Measurements from ENCODE around the gene TNIP3. TPM values are rescaled to one million over a fixed set of nuclear protein-coding genes. Genes with fewer than 3 reads are reported as not detected.
A peak's percentile ranks its signal among the peaks of the same experiment; 100 is the strongest.

The TNIP3 gene
- total RNA-seq, 6 donors from 2014 or later = 0.89 to 8.0 (median 2.3) TPM

GRCh38 chr4:121127100-121127499 is 37.0 kb downstream of the TNIP3 start:
- H3K27ac ChIP-seq = no peak overlapping the region
- H3K4me1 ChIP-seq = no peaks in the 10 kb centered on the region
- no peaks in the 10 kb centered on the region for H3K36me3 ChIP-seq
- WGBS, 2 donors = 84 to 100% methylated on average over 1 of the region's 1 CpG
- no peak overlapping the region for H3K4me3 ChIP-seq
- no peaks in the 10 kb centered on the region for H3K27me3 ChIP-seq
- no peaks in the 10 kb centered on the region for H3K9me3 ChIP-seq
- TF ChIP-seq, protein P1, sequence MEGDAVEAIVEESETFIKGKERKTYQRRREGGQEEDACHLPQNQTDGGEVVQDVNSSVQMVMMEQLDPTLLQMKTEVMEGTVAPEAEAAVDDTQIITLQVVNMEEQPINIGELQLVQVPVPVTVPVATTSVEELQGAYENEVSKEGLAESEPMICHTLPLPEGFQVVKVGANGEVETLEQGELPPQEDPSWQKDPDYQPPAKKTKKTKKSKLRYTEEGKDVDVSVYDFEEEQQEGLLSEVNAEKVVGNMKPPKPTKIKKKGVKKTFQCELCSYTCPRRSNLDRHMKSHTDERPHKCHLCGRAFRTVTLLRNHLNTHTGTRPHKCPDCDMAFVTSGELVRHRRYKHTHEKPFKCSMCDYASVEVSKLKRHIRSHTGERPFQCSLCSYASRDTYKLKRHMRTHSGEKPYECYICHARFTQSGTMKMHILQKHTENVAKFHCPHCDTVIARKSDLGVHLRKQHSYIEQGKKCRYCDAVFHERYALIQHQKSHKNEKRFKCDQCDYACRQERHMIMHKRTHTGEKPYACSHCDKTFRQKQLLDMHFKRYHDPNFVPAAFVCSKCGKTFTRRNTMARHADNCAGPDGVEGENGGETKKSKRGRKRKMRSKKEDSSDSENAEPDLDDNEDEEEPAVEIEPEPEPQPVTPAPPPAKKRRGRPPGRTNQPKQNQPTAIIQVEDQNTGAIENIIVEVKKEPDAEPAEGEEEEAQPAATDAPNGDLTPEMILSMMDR (IDR thresholded peaks at IDR 0.05) = no peak
- TF ChIP-seq POLR2AphosphoS5 (IDR thresholded peaks at IDR 0.05) (no peak), POLR2A (IDR thresholded peaks at IDR 0.05) (no peak), EP300 (IDR thresholded peaks at IDR 0.05) (no peak)
- ATAC-seq (ENCODE audit: low FRiP score in 2 of 2) (no peak), DNase-seq (no peak)

DNA sequence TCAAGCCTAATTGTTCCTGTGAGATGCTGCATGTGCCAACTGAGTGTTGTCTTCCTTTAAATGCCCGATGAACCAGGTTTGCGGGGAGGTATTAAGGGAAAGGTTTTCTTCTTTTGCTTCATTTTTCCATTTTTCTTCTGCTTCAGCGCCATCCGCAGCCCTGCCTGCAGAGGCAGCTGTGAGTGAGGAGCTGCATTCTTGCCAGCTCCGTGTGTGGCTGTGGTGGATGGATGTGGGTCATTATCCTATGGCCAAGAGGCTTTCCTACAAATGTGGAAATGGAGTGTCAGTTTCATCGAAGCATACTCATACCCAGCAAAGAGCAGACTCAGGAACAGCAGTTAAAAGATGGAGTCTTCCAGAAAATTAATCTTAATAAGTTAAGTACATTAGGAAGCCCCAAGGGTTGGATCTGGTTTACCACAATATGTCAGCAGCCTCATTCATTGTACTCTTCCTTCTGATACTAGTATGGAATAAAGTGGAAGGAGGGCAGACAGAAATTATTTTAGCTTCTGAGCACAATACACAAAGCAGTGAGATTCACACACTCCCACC is 37.6 kb downstream of the TNIP3 start:
- no peak overlapping the region for H3K27ac ChIP-seq
- no peak overlapping the region for H3K4me3 ChIP-seq
- ATAC-seq (ENCODE audit: low FRiP score in 2 of 2) (no peak), DNase-seq (no peak)
- H3K36me3 ChIP-seq = no peaks in the 10 kb centered on the region
- H3K4me1 ChIP-seq = no peaks in the 10 kb centered on the region
- TF ChIP-seq EP300 (IDR thresholded peaks at IDR 0.05) = no peak
- TF ChIP-seq POLR2A (IDR thresholded peaks at IDR 0.05) = no peak
- TF ChIP-seq POLR2AphosphoS5 (IDR thresholded peaks at IDR 0.05) = no peak
- TF ChIP-seq, protein P1 (IDR thresholded peaks at IDR 0.05) = no peak
- 82 to 83% methylated on average over 6 of the region's 6 CpGs for WGBS, 2 donors
- H3K27me3 ChIP-seq = no peaks in the 10 kb centered on the region
- H3K9me3 ChIP-seq = no peaks in the 10 kb centered on the region

DNA sequence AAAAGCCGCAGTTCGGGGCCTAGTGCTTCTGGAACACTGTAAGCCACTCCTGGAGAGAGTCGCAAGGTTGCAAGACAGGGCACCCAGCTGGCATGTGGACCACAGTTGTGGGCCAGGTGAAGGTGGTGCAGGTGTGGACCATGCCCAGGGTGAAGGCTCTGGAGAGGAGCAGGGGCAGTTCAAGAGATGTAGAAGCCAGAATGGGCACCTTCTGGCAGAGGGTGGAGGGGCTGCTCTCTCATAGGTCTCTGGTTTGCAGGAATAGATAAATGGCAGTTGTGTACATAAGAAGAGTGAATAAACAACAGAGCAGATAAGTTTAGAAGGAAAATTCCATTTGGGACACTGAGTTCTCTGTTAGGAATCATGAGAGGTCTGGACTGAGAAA is 38.6 kb downstream of the TNIP3 start:
- Histone ChIP-seq H3K27me3 (no peaks in the 10 kb centered on the region), H3K9me3 (no peaks in the 10 kb centered on the region), H3K36me3 (no peaks in the 10 kb centered on the region), H3K4me1 (no peaks in the 10 kb centered on the region), H3K27ac (no peak overlapping the region), H3K4me3 (no peak overlapping the region)
- DNase-seq (peak in 1 of 2 donors; percentile 3), ATAC-seq (ENCODE audit: low FRiP score in 2 of 2) (no peak)
- no peak for TF ChIP-seq POLR2A (IDR thresholded peaks at IDR 0.05)
- TF ChIP-seq EP300 (IDR thresholded peaks at IDR 0.05) = no peak
- TF ChIP-seq POLR2AphosphoS5 (IDR thresholded peaks at IDR 0.05) = no peak
- TF ChIP-seq, protein P1 (IDR thresholded peaks at IDR 0.05) = no peak
- WGBS, 2 donors = 98% methylated on average over 3 of the region's 3 CpGs; no CpG with 5 or more reads in 1 of the 2 donors

DNA sequence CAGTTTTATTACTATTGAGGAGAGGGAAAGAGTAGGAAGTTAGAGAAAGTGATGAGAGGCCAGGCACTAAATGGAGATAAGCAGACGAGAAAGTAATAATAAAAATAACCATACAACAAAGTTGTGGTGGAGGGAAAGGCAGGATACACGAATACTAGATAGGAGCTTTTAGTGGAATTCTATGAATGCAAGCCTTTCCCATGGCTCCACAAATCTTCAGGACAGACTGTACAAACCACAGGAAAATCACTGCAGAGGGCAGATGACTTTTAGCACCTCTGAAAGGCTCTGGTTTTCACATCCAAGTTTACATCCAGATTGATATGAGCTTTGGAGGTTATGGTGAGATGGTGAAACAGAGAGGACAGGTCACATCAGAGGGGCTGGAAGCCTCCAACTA is 41.5 kb downstream of the TNIP3 start:
- H3K27ac ChIP-seq = no peak overlapping the region
- no peaks in the 10 kb centered on the region for H3K9me3 ChIP-seq
- WGBS, 2 donors = 63 to 70% methylated on average over 2 of the region's 2 CpGs
- peaks cover 0 to 7% (median 0%) of the 10 kb centered on the region in 4 donors for H3K4me1 ChIP-seq
- TF ChIP-seq POLR2AphosphoS5 (IDR thresholded peaks at IDR 0.05) (no peak), EP300 (IDR thresholded peaks at IDR 0.05) (no peak), POLR2A (IDR thresholded peaks at IDR 0.05) (no peak)
- TF ChIP-seq, protein P1 (IDR thresholded peaks at IDR 0.05) = no peak
- DNase-seq = no peak
- no peaks in the 10 kb centered on the region for H3K27me3 ChIP-seq
- no peak overlapping the region for H3K4me3 ChIP-seq
- no peak for ATAC-seq (ENCODE audit: low FRiP score in 2 of 2)
- no peaks in the 10 kb centered on the region for H3K36me3 ChIP-seq

- ATAC-seq (ENCODE audit: low FRiP score in 2 of 2) (no peak), DNase-seq (no peak)
- WGBS, 2 donors = 73 to 81% methylated on average over 1 of the region's 1 CpG
- Histone ChIP-seq H3K27me3 (no peaks in the 10 kb centered on the region), H3K4me1 (peaks cover 0 to 7% (median 0%) of the 10 kb centered on the region in 4 donors), H3K4me3 (no peak overlapping the region), H3K36me3 (no peaks in the 10 kb centered on the region), H3K9me3 (no peaks in the 10 kb centered on the region), H3K27ac (no peak overlapping the region)
- TF ChIP-seq POLR2AphosphoS5 (IDR thresholded peaks at IDR 0.05) (no peak), EP300 (IDR thresholded peaks at IDR 0.05) (peak in 1 of 4 donors; percentile 4)
Observed at GRCh38 chr4:121119715-121120114, 44.4 kb downstream of the TNIP3 start.
